K562 (cell line): ENCODE data around the gene TESK1. TPM values are rescaled to one million over a fixed set of nuclear protein-coding genes. Genes with fewer than 3 reads are reported as not detected.
A peak's percentile ranks its signal among the peaks of the same experiment; 100 is the strongest.

Source experiments
- CCNT2 ChIP-seq: IDR thresholded peaks from 2 replicates; pipeline ENCODE4 v1.6.1; 2011; ENCODE audit warnings: borderline replicate concordance, low read depth, mild to moderate bottlenecking, moderate library complexity, mixed read lengths, low read length; ENCODE audit not compliant: insufficient read length; ENCODE audit errors: extremely low read depth
- HNRNPLL ChIP-seq: fragments of 200-400 bp; formaldehyde crosslinking; IDR thresholded peaks from 2 replicates; pipeline ENCODE4 v1.6.1; 2017; ENCODE audit warnings: low read length, low read depth, mild to moderate bottlenecking; ENCODE audit not compliant: poor library complexity, severe bottlenecking
- ILK ChIP-seq: fragments of 450-650 bp; IDR thresholded peaks from 2 replicates; pipeline ENCODE4 v1.6.1; 2016; ENCODE audit warnings: missing genetic modification characterization, low read depth, mild to moderate bottlenecking, missing compliant biosample characterization, moderate library complexity, borderline replicate concordance
- NR1H2 ChIP-seq: sonication (generic); formaldehyde crosslinking; IDR thresholded peaks from 2 replicates; pipeline ENCODE4 v1.4.0; 2020; ENCODE audit warnings: mild to moderate bottlenecking, missing genetic modification reagents
- POLR2H ChIP-seq: IDR thresholded peaks from 2 replicates; pipeline ENCODE4 v1.6.1; 2016; ENCODE audit warnings: missing genetic modification characterization, low read depth, mild to moderate bottlenecking, control low read depth, missing compliant biosample characterization, moderate library complexity
- SMAD4 ChIP-seq: fragments of 250-450 bp; sonication (Bioruptor Pico); conservative IDR thresholded peaks from 2 replicates; pipeline ENCODE4 v1.8.0; 2021; ENCODE audit warnings: inconsistent platforms, mild to moderate bottlenecking, moderate library complexity
- TBL1XR1 ChIP-seq, 2 experiments: IDR thresholded peaks; 2 replicates each; pipeline ENCODE4 v1.6.1; 2012; ENCODE audit warnings: improper control_type of control experiment in 2 of 2, low read length in 2 of 2, mild to moderate bottlenecking in 1 of 2
- TGIF2 ChIP-seq: sonication (generic); formaldehyde crosslinking; IDR thresholded peaks from 2 replicates; pipeline ENCODE4 v1.8.1; 2022; ENCODE audit warnings: mild to moderate bottlenecking, missing genetic modification reagents, moderate library complexity
- ZNF347 ChIP-seq: fragments of 450-650 bp; formaldehyde crosslinking; IDR thresholded peaks from 2 replicates; pipeline ENCODE4 v1.4.0; 2020; ENCODE audit warnings: low read depth, mild to moderate bottlenecking, moderate library complexity
- polyA plus RNA-seq, 8 experiments: library from polyadenylated mRNA; depleted of rRNA in 4 of 8; stranded (reverse) in 5 of 8; unstranded in 3 of 8; fragments of >200 nt; fragmentation: Nextera tagmentation in 2 of 8; fragmentation: Illumina TruSeq in 1 of 8; extraction: Ambion mirVana in 2 of 8; extraction: Trizol in 1 of 8; gene quantifications; 2 replicates each; pipeline versions ENCODE4 v1.2.1 to v1.2.3, GENCODE V29; 2011 to 2014; ENCODE audit warnings: inconsistent platforms in 1 of 8, missing spikeins in 1 of 8
- total RNA-seq, 7 experiments: library from RNA; depleted of rRNA in 6 of 7; stranded (reverse); fragments of >200 nt in 6 of 7; fragmentation: Illumina TruSeq in 2 of 7; extraction: Trizol in 2 of 7; gene quantifications; 2 replicates each; pipeline versions ENCODE4 v1.2.1 to v1.2.3, GENCODE V29; 2011 to 2021; ENCODE audit warnings: low replicate concordance in 1 of 7
- TF ChIP-seq, protein P1 (sequence below): fragments of 450-650 bp; IDR thresholded peaks from 2 replicates; pipeline ENCODE4 v1.6.1; 2016; ENCODE audit warnings: borderline replicate concordance
- TF ChIP-seq, protein P2 (sequence below): sonication (generic); formaldehyde crosslinking; IDR thresholded peaks from 2 replicates; pipeline ENCODE4 v1.8.0; 2023; ENCODE audit warnings: mild to moderate bottlenecking, missing genetic modification reagents
- TF ChIP-seq, protein P3 (sequence below): fragments of 250-450 bp; sonication (Bioruptor Pico); IDR thresholded peaks from 2 replicates; pipeline ENCODE4 v1.9.0; 2021; ENCODE audit warnings: mild to moderate bottlenecking, inconsistent platforms

Gene TESK1
- total and polyA plus RNA-seq, 9 of the 15 experiments (the other 6 are each of a cell fraction or from before 2014, with no cell fraction given), result 0.07 to 10.4 (median 4.1) TPM

DNA sequence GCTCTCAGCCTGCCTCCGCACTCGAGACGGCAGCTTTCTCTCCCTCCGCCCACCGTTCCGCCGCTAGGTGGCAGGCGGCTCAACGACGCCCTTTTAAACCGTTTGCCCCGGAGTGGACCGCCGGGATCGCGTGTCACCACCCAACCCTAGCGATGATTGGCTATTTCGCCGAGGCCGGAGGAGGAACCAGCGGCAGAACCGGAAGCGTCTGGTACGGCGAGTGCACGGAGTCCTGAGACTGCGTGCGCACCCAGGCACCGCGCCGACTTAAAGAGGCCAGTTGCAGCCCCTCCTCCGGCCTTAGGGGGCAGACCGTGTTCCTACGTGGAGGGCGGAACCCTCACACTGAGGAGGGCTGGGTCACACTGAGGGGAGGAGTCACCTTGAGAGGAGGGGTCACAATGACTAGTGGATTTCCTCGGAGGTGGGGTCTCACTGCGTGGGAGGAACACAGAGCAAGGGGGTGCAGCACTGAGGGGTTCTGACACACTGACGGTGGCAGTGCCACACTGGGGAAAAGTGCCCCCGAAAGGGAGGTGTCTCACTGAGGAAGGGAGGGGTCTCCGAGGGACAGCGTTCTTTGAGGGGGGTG is 980 bp upstream of the TESK1 start (continued):
- TF ChIP-seq, protein P1, sequence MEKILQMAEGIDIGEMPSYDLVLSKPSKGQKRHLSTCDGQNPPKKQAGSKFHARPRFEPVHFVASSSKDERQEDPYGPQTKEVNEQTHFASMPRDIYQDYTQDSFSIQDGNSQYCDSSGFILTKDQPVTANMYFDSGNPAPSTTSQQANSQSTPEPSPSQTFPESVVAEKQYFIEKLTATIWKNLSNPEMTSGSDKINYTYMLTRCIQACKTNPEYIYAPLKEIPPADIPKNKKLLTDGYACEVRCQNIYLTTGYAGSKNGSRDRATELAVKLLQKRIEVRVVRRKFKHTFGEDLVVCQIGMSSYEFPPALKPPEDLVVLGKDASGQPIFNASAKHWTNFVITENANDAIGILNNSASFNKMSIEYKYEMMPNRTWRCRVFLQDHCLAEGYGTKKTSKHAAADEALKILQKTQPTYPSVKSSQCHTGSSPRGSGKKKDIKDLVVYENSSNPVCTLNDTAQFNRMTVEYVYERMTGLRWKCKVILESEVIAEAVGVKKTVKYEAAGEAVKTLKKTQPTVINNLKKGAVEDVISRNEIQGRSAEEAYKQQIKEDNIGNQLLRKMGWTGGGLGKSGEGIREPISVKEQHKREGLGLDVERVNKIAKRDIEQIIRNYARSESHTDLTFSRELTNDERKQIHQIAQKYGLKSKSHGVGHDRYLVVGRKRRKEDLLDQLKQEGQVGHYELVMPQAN, result no peak
- TF ChIP-seq, protein P2, sequence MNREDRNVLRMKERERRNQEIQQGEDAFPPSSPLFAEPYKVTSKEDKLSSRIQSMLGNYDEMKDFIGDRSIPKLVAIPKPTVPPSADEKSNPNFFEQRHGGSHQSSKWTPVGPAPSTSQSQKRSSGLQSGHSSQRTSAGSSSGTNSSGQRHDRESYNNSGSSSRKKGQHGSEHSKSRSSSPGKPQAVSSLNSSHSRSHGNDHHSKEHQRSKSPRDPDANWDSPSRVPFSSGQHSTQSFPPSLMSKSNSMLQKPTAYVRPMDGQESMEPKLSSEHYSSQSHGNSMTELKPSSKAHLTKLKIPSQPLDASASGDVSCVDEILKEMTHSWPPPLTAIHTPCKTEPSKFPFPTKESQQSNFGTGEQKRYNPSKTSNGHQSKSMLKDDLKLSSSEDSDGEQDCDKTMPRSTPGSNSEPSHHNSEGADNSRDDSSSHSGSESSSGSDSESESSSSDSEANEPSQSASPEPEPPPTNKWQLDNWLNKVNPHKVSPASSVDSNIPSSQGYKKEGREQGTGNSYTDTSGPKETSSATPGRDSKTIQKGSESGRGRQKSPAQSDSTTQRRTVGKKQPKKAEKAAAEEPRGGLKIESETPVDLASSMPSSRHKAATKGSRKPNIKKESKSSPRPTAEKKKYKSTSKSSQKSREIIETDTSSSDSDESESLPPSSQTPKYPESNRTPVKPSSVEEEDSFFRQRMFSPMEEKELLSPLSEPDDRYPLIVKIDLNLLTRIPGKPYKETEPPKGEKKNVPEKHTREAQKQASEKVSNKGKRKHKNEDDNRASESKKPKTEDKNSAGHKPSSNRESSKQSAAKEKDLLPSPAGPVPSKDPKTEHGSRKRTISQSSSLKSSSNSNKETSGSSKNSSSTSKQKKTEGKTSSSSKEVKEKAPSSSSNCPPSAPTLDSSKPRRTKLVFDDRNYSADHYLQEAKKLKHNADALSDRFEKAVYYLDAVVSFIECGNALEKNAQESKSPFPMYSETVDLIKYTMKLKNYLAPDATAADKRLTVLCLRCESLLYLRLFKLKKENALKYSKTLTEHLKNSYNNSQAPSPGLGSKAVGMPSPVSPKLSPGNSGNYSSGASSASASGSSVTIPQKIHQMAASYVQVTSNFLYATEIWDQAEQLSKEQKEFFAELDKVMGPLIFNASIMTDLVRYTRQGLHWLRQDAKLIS (CRISPR knock-in tag), result no peak; the same call in 1 of the 2 replicates
- TF ChIP-seq TGIF2 (no peak), NR1H2 (no peak), HNRNPLL (peak; percentile 56), ILK (tag) (no peak), POLR2H (tag) (0 out of 2 replicates have a peak, but pooled peaks have one; percentile 52), SMAD4 (CRISPR knock-in tag) (no peak), ZNF347 (CRISPR knock-in tag) (no peak), TBL1XR1 (IDR thresholded peaks at IDR 0.05; ENCODE audit: low read length in 2 of 2) (no peak), CCNT2 (peak; percentile 30)
- TF ChIP-seq, protein P3, sequence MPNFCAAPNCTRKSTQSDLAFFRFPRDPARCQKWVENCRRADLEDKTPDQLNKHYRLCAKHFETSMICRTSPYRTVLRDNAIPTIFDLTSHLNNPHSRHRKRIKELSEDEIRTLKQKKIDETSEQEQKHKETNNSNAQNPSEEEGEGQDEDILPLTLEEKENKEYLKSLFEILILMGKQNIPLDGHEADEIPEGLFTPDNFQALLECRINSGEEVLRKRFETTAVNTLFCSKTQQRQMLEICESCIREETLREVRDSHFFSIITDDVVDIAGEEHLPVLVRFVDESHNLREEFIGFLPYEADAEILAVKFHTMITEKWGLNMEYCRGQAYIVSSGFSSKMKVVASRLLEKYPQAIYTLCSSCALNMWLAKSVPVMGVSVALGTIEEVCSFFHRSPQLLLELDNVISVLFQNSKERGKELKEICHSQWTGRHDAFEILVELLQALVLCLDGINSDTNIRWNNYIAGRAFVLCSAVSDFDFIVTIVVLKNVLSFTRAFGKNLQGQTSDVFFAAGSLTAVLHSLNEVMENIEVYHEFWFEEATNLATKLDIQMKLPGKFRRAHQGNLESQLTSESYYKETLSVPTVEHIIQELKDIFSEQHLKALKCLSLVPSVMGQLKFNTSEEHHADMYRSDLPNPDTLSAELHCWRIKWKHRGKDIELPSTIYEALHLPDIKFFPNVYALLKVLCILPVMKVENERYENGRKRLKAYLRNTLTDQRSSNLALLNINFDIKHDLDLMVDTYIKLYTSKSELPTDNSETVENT, result no peak
